ENCODE measurements around the gene OGDH. TPM values are rescaled to one million over a fixed set of nuclear protein-coding genes. Genes with fewer than 3 reads are reported as not detected.

Gene OGDH
- total RNA-seq, 4 donors from 2014 or later = 88.3 to 246 (median 217) TPM

DNA sequence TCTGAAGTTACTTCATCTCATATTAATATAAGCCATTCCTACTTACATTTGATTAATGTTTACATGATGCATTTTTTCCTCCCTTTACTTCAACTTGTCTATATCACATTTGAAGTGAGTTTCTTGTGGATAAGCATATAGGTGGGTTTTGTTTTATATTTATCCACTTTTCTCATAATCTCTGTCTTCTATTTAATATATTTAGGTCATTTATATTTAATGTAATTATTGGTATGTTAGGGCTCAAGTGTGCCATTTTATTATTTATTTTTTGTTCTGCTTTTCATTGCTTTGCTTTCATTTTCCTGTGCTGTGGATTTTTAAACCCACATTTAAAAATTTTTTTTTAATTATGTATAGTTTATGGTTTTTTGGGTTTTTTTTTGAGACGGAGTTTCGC lies 54.8 kb downstream of the OGDH start:
- H3K9me3 ChIP-seq = no peaks in the 10 kb centered on the region
- TF ChIP-seq POLR2A (IDR thresholded peaks at IDR 0.05) = no peak
- TF ChIP-seq, protein P1, sequence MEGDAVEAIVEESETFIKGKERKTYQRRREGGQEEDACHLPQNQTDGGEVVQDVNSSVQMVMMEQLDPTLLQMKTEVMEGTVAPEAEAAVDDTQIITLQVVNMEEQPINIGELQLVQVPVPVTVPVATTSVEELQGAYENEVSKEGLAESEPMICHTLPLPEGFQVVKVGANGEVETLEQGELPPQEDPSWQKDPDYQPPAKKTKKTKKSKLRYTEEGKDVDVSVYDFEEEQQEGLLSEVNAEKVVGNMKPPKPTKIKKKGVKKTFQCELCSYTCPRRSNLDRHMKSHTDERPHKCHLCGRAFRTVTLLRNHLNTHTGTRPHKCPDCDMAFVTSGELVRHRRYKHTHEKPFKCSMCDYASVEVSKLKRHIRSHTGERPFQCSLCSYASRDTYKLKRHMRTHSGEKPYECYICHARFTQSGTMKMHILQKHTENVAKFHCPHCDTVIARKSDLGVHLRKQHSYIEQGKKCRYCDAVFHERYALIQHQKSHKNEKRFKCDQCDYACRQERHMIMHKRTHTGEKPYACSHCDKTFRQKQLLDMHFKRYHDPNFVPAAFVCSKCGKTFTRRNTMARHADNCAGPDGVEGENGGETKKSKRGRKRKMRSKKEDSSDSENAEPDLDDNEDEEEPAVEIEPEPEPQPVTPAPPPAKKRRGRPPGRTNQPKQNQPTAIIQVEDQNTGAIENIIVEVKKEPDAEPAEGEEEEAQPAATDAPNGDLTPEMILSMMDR (IDR thresholded peaks at IDR 0.05) = no peak
- no peaks in the 10 kb centered on the region for H3K4me1 ChIP-seq
- no peak overlapping the region for H3K27ac ChIP-seq
- H3K36me3 ChIP-seq = peaks cover 0 to 58% (median 0%) of the 10 kb centered on the region in 3 donors
- H3K4me3 ChIP-seq = no peak overlapping the region
- no peaks in the 10 kb centered on the region for H3K27me3 ChIP-seq
- no peak for DNase-seq

- DNase-seq = no peak
- Histone ChIP-seq H3K36me3 (peaks cover 0 to 71% (median 0%) of the 10 kb centered on the region in 3 donors), H3K9me3 (no peaks in the 10 kb centered on the region), H3K27ac (no peak overlapping the region), H3K4me3 (no peak overlapping the region), H3K27me3 (no peaks in the 10 kb centered on the region), H3K4me1 (no peaks in the 10 kb centered on the region)
- TF ChIP-seq, protein P1 (IDR thresholded peaks at IDR 0.05) = no peak
- no peak for TF ChIP-seq POLR2A (IDR thresholded peaks at IDR 0.05)
Measured at GRCh38 chr7:44664780-44665461, 58.5 kb downstream of the OGDH start.

GRCh38 chr7:44665531-44666213 lies 59.2 kb downstream of the OGDH start:
- TF ChIP-seq, protein P1 (IDR thresholded peaks at IDR 0.05) = no peak
- TF ChIP-seq POLR2A (IDR thresholded peaks at IDR 0.05) = no peak
- DNase-seq = no peak
- Histone ChIP-seq H3K4me3 (no peak overlapping the region), H3K36me3 (peaks cover 0 to 70% (median 0%) of the 10 kb centered on the region in 3 donors), H3K4me1 (no peaks in the 10 kb centered on the region), H3K9me3 (no peaks in the 10 kb centered on the region), H3K27me3 (no peaks in the 10 kb centered on the region), H3K27ac (no peak overlapping the region)

DNA sequence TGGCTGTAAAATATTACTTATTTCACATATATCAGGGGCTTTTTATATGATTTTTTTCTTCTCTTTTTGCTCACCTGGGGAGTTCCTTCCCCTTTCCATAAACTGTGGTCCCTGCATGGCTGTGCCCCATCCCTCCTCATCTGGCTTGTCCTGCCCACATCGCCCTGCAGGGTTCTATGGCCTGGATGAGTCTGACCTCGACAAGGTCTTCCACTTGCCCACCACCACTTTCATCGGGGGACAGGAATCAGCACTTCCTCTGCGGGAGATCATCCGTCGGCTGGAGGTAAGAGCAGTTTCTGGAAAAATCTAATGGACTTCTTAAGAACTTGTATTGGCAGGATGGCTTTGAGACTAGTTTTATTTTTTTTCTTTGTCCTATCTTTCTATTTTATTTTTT lies 60.1 kb downstream of the OGDH start:
- Histone ChIP-seq H3K27me3 (no peaks in the 10 kb centered on the region), H3K9me3 (no peaks in the 10 kb centered on the region), H3K36me3 (peaks cover 0 to 65% (median 0%) of the 10 kb centered on the region in 3 donors), H3K27ac (no peak overlapping the region), H3K4me1 (no peaks in the 10 kb centered on the region), H3K4me3 (no peak overlapping the region)
- TF ChIP-seq POLR2A (IDR thresholded peaks at IDR 0.05) = no peak
- TF ChIP-seq, protein P1 (IDR thresholded peaks at IDR 0.05) = no peak
- no peak for DNase-seq

DNA sequence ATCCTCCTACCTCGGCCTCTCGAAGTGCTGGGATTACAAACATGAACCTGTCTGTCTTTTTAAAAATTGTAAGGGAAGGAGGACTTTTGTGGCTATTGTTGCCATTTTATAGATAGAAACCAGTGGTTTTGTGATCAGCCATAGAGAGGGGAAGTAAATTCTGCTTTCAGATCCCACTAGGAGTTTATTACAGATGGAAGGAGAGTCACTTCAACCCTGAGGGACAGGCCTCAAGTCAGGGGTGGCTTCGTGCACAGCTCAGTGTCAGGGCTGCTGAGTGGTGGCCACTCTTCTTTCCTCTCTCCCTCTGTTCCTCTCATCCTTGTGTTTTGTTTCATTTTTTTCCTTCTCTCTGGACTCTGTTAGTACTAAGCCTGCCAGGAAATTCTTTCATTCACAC lies 60.8 kb downstream of the OGDH start:
- no peak overlapping the region for H3K27ac ChIP-seq
- H3K36me3 ChIP-seq = peaks cover 0 to 65% (median 0%) of the 10 kb centered on the region in 3 donors
- no peak for TF ChIP-seq POLR2A (IDR thresholded peaks at IDR 0.05)
- TF ChIP-seq, protein P1 (IDR thresholded peaks at IDR 0.05) = no peak
- H3K27me3 ChIP-seq = no peaks in the 10 kb centered on the region
- DNase-seq = no peak
- H3K4me1 ChIP-seq = no peaks in the 10 kb centered on the region
- no peaks in the 10 kb centered on the region for H3K9me3 ChIP-seq
- no peak overlapping the region for H3K4me3 ChIP-seq

Data from Peyer's patch (tissue), 4 donors.